ENCODE data around the gene DLG5. TPM values are rescaled to one million over a fixed set of nuclear protein-coding genes. Genes with fewer than 3 reads are reported as not detected.

The DLG5 gene
- polyA plus RNA-seq, 1 donor from 2014 or later, result 0.10 TPM

GRCh38 chr10:77898323-77899079 lies 28.1 kb downstream of the DLG5 start:
- Mint-ChIP-seq H3K27ac (no peak overlapping the region), H3K9me3 (no peaks in the 10 kb centered on the region), H3K27me3 (peaks cover 17% of the 10 kb centered on the region), H3K4me1 (no peaks in the 10 kb centered on the region), H3K36me3 (no peaks in the 10 kb centered on the region), H3K4me3 (no peak overlapping the region)

- peaks cover 14% of the 10 kb centered on the region for H3K27me3 Mint-ChIP-seq
- H3K27ac Mint-ChIP-seq, result no peak overlapping the region
- no peaks in the 10 kb centered on the region for H3K4me1 Mint-ChIP-seq
- no peaks in the 10 kb centered on the region for H3K9me3 Mint-ChIP-seq
- no peaks in the 10 kb centered on the region for H3K36me3 Mint-ChIP-seq
- no peak overlapping the region for H3K4me3 Mint-ChIP-seq
Observed at GRCh38 chr10:77896058-77896457, 30.5 kb downstream of the DLG5 start.

GRCh38 chr10:77894058-77894457 lies 32.5 kb downstream of the DLG5 start:
- Mint-ChIP-seq H3K4me1 (no peaks in the 10 kb centered on the region), H3K27ac (peak overlapping the region in 1 of 3 donors; percentile 71), H3K4me3 (no peak overlapping the region)

GRCh38 chr10:77893386-77893785 lies 33.2 kb downstream of the DLG5 start:
- no peaks in the 10 kb centered on the region for H3K36me3 Mint-ChIP-seq
- H3K4me3 Mint-ChIP-seq, result no peak overlapping the region
- H3K27ac Mint-ChIP-seq, result peak overlapping the region in 1 of 3 donors; percentile 71
- no peaks in the 10 kb centered on the region for H3K9me3 Mint-ChIP-seq
- no peaks in the 10 kb centered on the region for H3K4me1 Mint-ChIP-seq
- peaks cover 4% of the 10 kb centered on the region for H3K27me3 Mint-ChIP-seq

More at GRCh38 chr10:77894058-77894457, 32.5 kb downstream of the DLG5 start:
- H3K36me3 Mint-ChIP-seq, result no peaks in the 10 kb centered on the region
- H3K27me3 Mint-ChIP-seq, result peaks cover 10% of the 10 kb centered on the region
- no peaks in the 10 kb centered on the region for H3K9me3 Mint-ChIP-seq

- H3K27me3 Mint-ChIP-seq, result no peaks in the 10 kb centered on the region
- no peak overlapping the region for H3K4me3 Mint-ChIP-seq
- H3K4me1 Mint-ChIP-seq, result no peaks in the 10 kb centered on the region
- H3K36me3 Mint-ChIP-seq, result no peaks in the 10 kb centered on the region
- H3K9me3 Mint-ChIP-seq, result no peaks in the 10 kb centered on the region
- H3K27ac Mint-ChIP-seq, result no peak overlapping the region
Observed at GRCh38 chr10:77892761-77893160, 33.8 kb downstream of the DLG5 start.

DNA sequence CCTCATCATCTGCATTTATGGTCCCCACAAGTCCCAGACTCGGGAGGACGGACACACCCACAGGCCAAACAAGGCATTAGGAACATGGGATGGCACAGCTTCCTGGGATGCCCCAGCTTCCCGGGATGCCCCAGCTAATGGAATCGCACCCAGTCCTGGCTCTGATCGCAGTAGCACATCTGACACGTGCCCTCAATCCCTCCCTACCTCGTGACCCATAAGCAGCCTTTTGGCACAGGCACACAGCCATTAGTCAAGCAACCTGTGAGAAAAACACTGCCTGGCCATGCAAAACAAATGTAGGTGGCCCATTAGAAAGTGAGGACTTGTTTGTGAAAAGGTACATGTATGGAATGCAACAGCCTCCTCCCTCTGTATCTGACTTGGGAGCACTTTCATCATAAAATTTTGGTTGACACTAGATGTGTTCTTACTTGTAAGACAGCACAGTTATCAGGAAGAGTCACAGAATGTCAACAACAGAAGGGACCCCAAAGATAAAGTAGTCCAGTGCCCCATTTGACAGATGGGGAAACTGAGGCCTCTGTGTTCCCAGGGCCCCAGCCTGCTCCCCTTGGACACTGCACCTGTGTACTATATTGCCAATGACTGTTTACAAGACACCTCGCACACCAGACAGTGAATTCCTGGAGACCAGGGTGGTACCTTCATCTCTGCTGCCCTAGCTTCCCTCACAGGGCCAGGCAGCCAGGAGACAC lies 34.4 kb downstream of the DLG5 start:
- Mint-ChIP-seq H3K9me3 (no peaks in the 10 kb centered on the region), H3K36me3 (no peaks in the 10 kb centered on the region), H3K4me1 (no peaks in the 10 kb centered on the region), H3K27ac (no peak overlapping the region), H3K4me3 (no peak overlapping the region), H3K27me3 (no peaks in the 10 kb centered on the region)

DNA sequence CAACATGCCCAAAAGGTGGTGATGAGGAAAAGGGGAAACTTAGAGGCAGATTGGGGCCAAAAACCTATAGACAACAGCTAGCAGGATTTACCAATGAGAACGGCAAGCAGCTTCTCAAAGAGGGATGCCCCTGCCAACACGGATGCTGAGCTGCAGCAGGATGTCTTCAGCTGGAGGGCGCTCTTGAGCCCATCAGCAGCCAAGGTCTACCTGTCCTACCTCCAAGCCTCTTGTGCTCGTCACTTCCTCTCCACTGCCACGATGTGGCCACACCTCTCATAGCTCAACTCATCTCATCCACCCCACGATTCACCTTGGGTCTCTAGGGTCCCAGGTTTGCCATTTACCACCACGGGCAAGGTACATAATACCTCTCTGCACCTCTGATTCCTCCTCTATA lies 36.5 kb downstream of the DLG5 start:
- no peaks in the 10 kb centered on the region for H3K4me1 Mint-ChIP-seq
- H3K27ac Mint-ChIP-seq, result no peak overlapping the region
- H3K9me3 Mint-ChIP-seq, result no peaks in the 10 kb centered on the region
- H3K36me3 Mint-ChIP-seq, result no peaks in the 10 kb centered on the region
- H3K4me3 Mint-ChIP-seq, result no peak overlapping the region
- no peaks in the 10 kb centered on the region for H3K27me3 Mint-ChIP-seq

- Mint-ChIP-seq H3K36me3 (no peaks in the 10 kb centered on the region), H3K9me3 (no peaks in the 10 kb centered on the region), H3K27ac (no peak overlapping the region), H3K4me1 (no peaks in the 10 kb centered on the region), H3K4me3 (no peak overlapping the region), H3K27me3 (no peaks in the 10 kb centered on the region)
Observed at GRCh38 chr10:77889277-77889903, 37.2 kb downstream of the DLG5 start.

DNA sequence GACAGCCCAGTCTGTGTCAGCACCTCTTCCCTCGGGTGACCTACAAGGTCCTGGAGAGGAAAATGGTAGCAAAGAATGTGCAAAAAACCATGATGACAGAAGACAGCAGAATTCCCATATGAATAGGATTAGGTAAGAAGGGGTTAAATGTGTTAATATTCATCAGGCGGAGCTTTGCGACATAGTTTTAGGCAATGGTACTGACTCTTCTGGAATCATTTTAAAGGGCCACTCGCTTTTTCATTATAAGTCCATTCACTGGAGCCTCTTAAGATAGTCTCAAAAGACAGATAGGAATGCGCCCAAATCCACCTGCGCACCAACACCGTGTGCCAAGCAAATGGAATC lies 38.2 kb downstream of the DLG5 start:
- no peak overlapping the region for H3K4me3 Mint-ChIP-seq
- no peaks in the 10 kb centered on the region for H3K27me3 Mint-ChIP-seq
- H3K36me3 Mint-ChIP-seq, result no peaks in the 10 kb centered on the region
- H3K4me1 Mint-ChIP-seq, result no peaks in the 10 kb centered on the region
- no peaks in the 10 kb centered on the region for H3K9me3 Mint-ChIP-seq
- H3K27ac Mint-ChIP-seq, result no peak overlapping the region

- Mint-ChIP-seq H3K27me3 (no peaks in the 10 kb centered on the region), H3K4me1 (no peaks in the 10 kb centered on the region), H3K36me3 (no peaks in the 10 kb centered on the region), H3K27ac (peak overlapping the region in 1 of 3 donors; percentile 19), H3K9me3 (no peaks in the 10 kb centered on the region), H3K4me3 (no peak overlapping the region)
Observed at GRCh38 chr10:77887631-77888355, 38.8 kb downstream of the DLG5 start.

- no peaks in the 10 kb centered on the region for H3K36me3 Mint-ChIP-seq
- no peaks in the 10 kb centered on the region for H3K4me1 Mint-ChIP-seq
- H3K4me3 Mint-ChIP-seq, result no peak overlapping the region
- no peaks in the 10 kb centered on the region for H3K9me3 Mint-ChIP-seq
- H3K27me3 Mint-ChIP-seq, result no peaks in the 10 kb centered on the region
- no peak overlapping the region for H3K27ac Mint-ChIP-seq
Observed at GRCh38 chr10:77886795-77887355, 39.7 kb downstream of the DLG5 start.

DNA sequence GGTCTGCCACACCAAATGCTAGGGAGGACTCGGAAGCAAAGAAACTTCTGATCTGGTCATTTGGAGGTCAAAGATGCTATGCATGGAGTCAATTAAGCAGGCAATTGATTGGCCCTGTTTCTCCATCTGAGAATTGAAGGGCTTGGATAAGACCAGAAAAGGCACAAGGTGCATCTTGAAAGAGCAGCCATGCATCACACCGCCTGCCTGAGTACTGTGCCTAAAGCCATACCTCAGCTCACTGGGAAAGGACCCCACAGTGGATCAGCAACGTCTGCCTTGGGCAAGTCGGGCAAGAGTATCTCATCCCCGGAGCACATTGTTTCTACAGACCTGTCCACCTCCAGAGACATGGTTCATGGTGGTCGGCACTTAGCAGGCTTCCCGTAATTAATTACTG lies 42.4 kb downstream of the DLG5 start:
- H3K4me1 Mint-ChIP-seq, result peaks cover 0 to 4% (median 0%) of the 10 kb centered on the region in 3 donors
- no peaks in the 10 kb centered on the region for H3K27me3 Mint-ChIP-seq
- no peaks in the 10 kb centered on the region for H3K36me3 Mint-ChIP-seq
- H3K9me3 Mint-ChIP-seq, result no peaks in the 10 kb centered on the region
- H3K27ac Mint-ChIP-seq, result no peak overlapping the region
- no peak overlapping the region for H3K4me3 Mint-ChIP-seq

- H3K4me3 Mint-ChIP-seq, result no peak overlapping the region
- H3K36me3 Mint-ChIP-seq, result no peaks in the 10 kb centered on the region
- no peaks in the 10 kb centered on the region for H3K27me3 Mint-ChIP-seq
- peak overlapping the region in 1 of 3 donors; percentile 41 for H3K27ac Mint-ChIP-seq
- no peaks in the 10 kb centered on the region for H3K9me3 Mint-ChIP-seq
- H3K4me1 Mint-ChIP-seq, result peaks cover 6 to 15% (median 14%) of the 10 kb centered on the region in 3 donors
Observed at GRCh38 chr10:77881636-77882035, 44.9 kb downstream of the DLG5 start.

DNA sequence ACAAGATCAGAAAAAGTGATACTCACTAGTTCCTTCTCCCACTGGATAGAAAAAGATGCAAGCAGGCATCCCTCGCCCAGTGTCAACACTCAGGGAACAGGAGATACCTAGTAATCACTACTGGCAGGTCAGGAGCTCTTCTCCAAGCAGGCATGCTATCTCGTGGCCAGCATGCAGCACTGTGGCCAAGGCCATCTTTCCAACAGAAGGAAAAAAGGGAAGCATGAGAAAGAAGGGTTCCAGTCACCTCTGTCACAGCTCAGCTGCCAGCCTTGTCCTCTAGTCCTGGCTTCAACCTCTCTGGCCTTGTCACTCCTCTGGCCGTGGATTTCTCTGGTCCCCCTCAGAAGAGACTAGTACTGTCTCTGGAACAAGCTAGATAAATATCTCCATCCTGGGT lies 45.3 kb downstream of the DLG5 start:
- Mint-ChIP-seq H3K9me3 (no peaks in the 10 kb centered on the region), H3K4me3 (no peak overlapping the region), H3K4me1 (peaks cover 6 to 15% (median 14%) of the 10 kb centered on the region in 3 donors), H3K27ac (peak overlapping the region in 1 of 3 donors; percentile 41), H3K27me3 (no peaks in the 10 kb centered on the region), H3K36me3 (no peaks in the 10 kb centered on the region)

GRCh38 chr10:77879710-77880109 lies 46.8 kb downstream of the DLG5 start:
- Mint-ChIP-seq H3K36me3 (no peaks in the 10 kb centered on the region), H3K4me1 (peaks cover 9 to 15% (median 14%) of the 10 kb centered on the region in 3 donors), H3K4me3 (no peak overlapping the region), H3K27ac (no peak overlapping the region), H3K9me3 (no peaks in the 10 kb centered on the region), H3K27me3 (no peaks in the 10 kb centered on the region)

Data from IgD-negative memory B cell (primary cell).